Astrocyte of the spinal cord (primary cell): ENCODE results near the gene SLC35D2.

Experiments
- DNase-seq: peaks from one replicate; pipeline ENCODE4 v3.0.0; 2011; ENCODE audit warnings: low read depth, low spot score
- H3K4me3 ChIP-seq: 2 replicates; pipeline ENCODE4 v1.5.1; 2011; ENCODE audit warnings: low read depth, mild to moderate bottlenecking, low read length, moderate library complexity
- CTCF ChIP-seq: IDR thresholded peaks from 2 replicates; pipeline ENCODE4 v1.5.1; 2012; ENCODE audit warnings: low read depth, mild to moderate bottlenecking, low read length, inconsistent platforms
- in situ Hi-C: cut with HindIII; loops from 2 replicates; pipeline ENCODE4 v1.10.0; 2017; ENCODE audit warnings: low sequenced_read_pairs

The SLC35D2 gene

GRCh38 chr9:96293498-96294158 is 89.9 kb downstream of the SLC35D2 start:
- no peak for TF ChIP-seq CTCF
- H3K4me3 ChIP-seq, result no peak overlapping the region
- in situ Hi-C loops, result no loop called here
- peak; percentile 17 for DNase-seq

GRCh38 chr9:96289392-96289791 is 94.1 kb downstream of the SLC35D2 start:
- no peak for TF ChIP-seq CTCF

GRCh38 chr9:96281641-96282040 is 101.9 kb downstream of the SLC35D2 start:
- no peak for TF ChIP-seq CTCF
- no peak for DNase-seq
- H3K4me3 ChIP-seq, result no peak overlapping the region
- in situ Hi-C loops, result no loop called here

More at GRCh38 chr9:96289392-96289791, 94.1 kb downstream of the SLC35D2 start:
- DNase-seq, result no peak
- in situ Hi-C loops, result no loop called here
- H3K4me3 ChIP-seq, result no peak overlapping the region

- no peak for TF ChIP-seq CTCF
- in situ Hi-C loops, result no loop called here
- no peak overlapping the region for H3K4me3 ChIP-seq
- no peak for DNase-seq
Observed at GRCh38 chr9:96279932-96280331, 103.6 kb downstream of the SLC35D2 start.

GRCh38 chr9:96274939-96275338 is 108.6 kb downstream of the SLC35D2 start:
- in situ Hi-C loops, result no loop called here
- no peak for TF ChIP-seq CTCF
- no peak for DNase-seq
- no peak overlapping the region for H3K4me3 ChIP-seq
